ENCODE results near the gene CUBN.

GRCh38 chr10:16788125-16788524, 341.5 kb downstream of the CUBN start:
- TF ChIP-seq CTCF (IDR thresholded peaks at IDR 0.05; ENCODE audit: low read depth, low read length) (no peak), POLR2A (IDR thresholded peaks at IDR 0.05; ENCODE audit: extremely low read depth, insufficient read length) (no peak)
